GM20000 (cell line): Measurements from ENCODE around the gene ERCC6L.
A peak's percentile ranks its signal among the peaks of the same experiment; 100 is the strongest.
"Not testable (repeated sequence)": the region's sequence is repeated elsewhere in the genome, so short reads cannot be mapped to it uniquely, and the experiment has no call there.

Experiments
- DNase-seq: peaks from one replicate; pipeline ENCODE4 v3.0.0; 2012; ENCODE audit warnings: low spot score
- TF ChIP-seq, protein P1 (sequence below): IDR thresholded peaks from 2 replicates; pipeline ENCODE4 v1.5.1; 2012; ENCODE audit warnings: mild to moderate bottlenecking, control low read depth; ENCODE audit errors: extremely low read depth, missing control alignments

The ERCC6L gene

DNA sequence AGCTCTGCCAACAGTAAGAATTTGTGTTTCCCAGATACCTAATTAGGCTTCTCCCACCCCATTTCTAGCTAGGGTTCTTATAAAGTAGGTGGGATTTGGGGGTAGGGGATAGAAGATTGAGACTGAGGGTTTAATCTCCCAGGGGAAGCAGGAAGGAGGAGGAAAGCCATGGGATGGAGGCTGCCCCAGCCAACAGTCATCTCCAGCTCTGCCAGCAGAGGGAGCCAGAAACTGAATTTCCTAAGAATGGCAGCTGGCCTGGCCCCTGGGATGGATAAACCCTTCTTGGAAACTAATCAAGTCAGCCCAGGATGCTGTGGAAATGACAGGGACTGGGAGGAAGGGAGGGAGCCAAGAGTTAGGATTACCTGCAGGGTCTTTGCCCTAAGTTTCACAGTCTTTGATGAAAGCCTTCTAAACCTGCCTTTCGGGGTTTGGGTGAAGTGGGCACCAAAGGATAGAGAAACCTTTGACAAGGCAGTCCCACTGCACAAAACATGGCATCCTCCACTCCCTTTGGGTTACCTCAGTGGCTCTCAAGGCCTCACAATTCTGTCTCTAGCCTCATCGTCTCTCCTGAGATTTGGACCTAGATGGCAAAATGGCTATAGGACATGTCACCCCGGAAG is 6.7 kb upstream of the ERCC6L start:
- DNase-seq = peak; percentile 48
- TF ChIP-seq, protein P1, sequence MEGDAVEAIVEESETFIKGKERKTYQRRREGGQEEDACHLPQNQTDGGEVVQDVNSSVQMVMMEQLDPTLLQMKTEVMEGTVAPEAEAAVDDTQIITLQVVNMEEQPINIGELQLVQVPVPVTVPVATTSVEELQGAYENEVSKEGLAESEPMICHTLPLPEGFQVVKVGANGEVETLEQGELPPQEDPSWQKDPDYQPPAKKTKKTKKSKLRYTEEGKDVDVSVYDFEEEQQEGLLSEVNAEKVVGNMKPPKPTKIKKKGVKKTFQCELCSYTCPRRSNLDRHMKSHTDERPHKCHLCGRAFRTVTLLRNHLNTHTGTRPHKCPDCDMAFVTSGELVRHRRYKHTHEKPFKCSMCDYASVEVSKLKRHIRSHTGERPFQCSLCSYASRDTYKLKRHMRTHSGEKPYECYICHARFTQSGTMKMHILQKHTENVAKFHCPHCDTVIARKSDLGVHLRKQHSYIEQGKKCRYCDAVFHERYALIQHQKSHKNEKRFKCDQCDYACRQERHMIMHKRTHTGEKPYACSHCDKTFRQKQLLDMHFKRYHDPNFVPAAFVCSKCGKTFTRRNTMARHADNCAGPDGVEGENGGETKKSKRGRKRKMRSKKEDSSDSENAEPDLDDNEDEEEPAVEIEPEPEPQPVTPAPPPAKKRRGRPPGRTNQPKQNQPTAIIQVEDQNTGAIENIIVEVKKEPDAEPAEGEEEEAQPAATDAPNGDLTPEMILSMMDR = peak; percentile 65

DNA sequence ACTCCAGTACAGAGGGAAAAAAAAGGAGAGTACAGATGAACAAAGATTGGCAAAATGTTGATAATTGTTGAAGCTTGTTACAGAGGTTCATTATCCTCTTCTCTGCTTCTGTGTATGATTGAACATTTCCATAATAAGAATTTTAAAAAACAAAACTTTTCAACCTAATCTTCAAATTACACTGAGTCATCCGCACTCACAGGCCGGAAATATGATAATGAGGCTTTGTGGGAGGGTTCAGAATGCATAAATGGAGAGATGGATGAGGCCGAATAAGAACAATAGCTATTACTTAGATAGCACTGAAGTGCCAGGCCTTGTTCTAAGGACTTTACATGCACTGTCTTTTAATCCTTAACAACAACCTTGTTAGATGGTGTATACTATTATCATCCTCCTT is 4.6 kb upstream of the ERCC6L start:
- DNase-seq = no peak
- TF ChIP-seq, protein P1 = no peak

DNA sequence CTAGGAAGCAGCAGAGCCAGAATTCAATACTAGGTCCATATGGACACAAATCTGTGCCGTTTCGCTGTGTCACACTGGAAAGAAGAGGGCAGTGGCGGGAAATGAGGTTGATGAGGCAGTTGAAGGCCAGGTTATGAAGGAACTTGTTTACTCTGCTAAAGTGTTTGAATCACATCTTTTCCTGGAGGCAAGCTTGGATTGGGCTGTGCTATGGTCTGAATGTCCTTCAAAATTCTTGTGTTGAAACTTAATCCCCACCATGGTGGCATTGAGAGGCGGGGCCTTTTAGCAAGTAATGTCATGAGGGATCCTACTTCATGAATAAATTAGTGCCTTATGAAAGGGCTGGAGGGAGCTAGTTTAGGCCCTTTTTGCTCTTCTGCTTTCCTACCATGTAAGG is 2.1 kb upstream of the ERCC6L start:
- DNase-seq = no peak
- TF ChIP-seq, protein P1 = no peak

DNA sequence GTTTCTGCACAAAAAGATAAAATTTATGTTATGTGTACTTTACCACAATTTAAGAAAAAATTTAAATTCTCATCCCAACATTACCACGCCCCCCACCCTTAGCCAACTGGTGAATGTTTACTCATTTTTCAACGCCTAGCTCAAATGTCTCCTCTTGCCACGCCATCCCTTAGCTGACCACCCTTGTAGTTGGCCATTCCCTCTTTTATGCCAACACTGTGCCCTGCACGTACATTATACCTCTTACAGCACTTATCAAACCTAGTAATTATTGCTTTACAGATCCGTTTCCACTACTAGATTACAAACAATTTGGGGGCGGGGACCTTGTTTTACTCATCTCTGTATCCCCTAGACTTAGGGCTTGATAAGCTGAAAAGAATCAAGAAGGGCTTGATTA is 644 bp downstream of the ERCC6L start:
- TF ChIP-seq, protein P1 = no peak
- DNase-seq = no peak

DNA sequence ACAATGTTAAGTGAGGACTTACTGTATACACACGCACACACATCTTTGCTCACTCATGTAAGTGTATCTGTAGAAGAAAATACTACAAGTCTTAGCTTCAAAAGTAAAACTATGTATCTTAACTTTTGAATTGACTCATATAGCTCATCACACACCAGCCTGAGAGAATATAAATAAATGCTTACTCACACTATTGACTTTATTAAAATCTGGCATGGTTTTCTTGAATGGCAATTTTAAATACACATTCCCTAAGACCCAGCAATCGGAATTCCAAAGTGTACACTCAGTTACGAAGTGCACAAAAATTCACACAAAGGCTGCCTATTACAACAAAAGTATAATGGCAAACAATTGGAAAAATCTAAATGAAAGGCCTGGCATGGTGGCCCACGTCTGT is 2.0 kb downstream of the ERCC6L start:
- TF ChIP-seq, protein P1 = no peak
- no peak for DNase-seq

DNA sequence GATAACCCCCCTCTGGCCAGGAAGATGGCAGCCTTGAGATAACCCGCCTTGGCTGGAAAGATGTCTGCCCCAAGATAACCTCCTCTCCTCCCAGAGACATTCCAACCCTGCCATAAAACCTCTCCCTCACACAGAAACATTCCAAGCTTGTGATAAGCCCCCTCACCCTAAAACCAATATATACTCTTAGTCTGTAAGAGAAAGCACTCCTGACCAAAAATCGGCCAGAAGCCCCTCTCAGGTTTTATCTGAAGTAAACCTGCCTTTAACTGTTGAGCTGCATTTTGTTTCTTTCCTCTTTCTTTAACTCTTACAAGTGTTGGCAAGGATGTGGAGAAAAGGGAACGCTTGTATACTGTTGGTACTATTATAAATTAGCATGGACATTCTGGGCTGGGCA is 8.5 kb downstream of the ERCC6L start:
- TF ChIP-seq, protein P1 = no peak
- DNase-seq = no peak

DNA sequence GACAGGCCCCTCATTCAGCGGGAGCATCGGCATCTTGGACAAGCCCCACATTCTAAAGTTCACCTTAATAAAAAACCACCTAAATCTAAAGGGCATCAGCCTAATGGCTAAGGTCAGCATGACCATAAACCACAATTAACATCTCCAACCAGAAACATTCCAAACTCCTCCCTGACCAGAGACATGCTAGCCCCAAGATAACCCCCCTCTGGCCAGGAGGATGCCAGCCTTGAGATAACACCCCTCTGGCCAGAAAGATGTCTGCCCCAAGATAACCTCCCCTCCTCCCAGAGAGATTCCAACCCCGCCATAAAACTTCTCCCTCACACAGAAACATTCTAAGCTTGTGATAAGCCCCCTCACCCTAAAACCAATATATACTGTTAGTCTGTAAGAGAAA is 18.5 kb downstream of the ERCC6L start:
- not testable (repeated sequence) for DNase-seq

DNA sequence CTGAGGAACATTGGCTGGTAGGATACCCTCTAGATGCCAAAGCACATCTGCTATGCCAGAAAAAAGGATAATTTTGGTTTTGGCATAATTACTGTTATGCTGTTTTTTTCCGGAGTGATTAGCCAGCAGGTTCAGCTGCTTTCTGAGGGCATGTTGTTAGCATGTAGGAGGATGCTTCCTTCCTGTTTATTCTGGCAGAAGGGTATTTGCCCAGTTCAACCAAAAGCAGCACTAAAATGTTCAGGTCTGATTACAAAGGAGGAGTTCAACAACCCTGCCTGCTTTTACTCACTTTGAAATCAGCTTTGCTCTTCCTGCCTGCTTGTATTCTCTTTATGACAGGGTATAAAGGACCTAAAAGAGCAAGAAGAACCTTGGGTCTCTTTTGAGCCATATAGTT is 21.9 kb downstream of the ERCC6L start:
- TF ChIP-seq, protein P1 = no peak
- DNase-seq = no peak
